GM10266 (cell line): ENCODE measurements around the gene HLA-DMA.

Source experiments
- DNase-seq: peaks from one replicate; pipeline ENCODE4 v3.0.0; 2012; ENCODE audit errors: extremely low spot score
- CTCF ChIP-seq: IDR thresholded peaks from 2 replicates; pipeline ENCODE4 v1.5.1; 2012; ENCODE audit warnings: mild to moderate bottlenecking, low read depth; ENCODE audit not compliant: control insufficient read depth, insufficient read depth; ENCODE audit errors: missing control alignments

The HLA-DMA gene

GRCh38 chr6:32950010-32950409, 2.9 kb downstream of the HLA-DMA start:
- TF ChIP-seq CTCF, result no peak
- no peak for DNase-seq

GRCh38 chr6:32949113-32949512, 3.8 kb downstream of the HLA-DMA start:
- TF ChIP-seq CTCF, result no peak
- DNase-seq, result no peak

- no peak for DNase-seq
These were observed 5.1 kb downstream of the HLA-DMA start for GRCh38 chr6:32947552-32948465.

GRCh38 chr6:32946893-32947292, 6.0 kb downstream of the HLA-DMA start:
- TF ChIP-seq CTCF, result no peak

More at GRCh38 chr6:32947552-32948465, 5.1 kb downstream of the HLA-DMA start:
- TF ChIP-seq CTCF, result peak; percentile 69

GRCh38 chr6:32945953-32946352, 6.9 kb downstream of the HLA-DMA start:
- no peak for DNase-seq
- TF ChIP-seq CTCF, result no peak

More at GRCh38 chr6:32946893-32947292, 6.0 kb downstream of the HLA-DMA start:
- DNase-seq, result no peak

- no peak for TF ChIP-seq CTCF
- peak; percentile 36 for DNase-seq
These were observed 7.7 kb downstream of the HLA-DMA start for GRCh38 chr6:32945108-32945760.
